Measurements from ENCODE around the gene TUBB2B. TPM values are rescaled to one million over a fixed set of nuclear protein-coding genes. Genes with fewer than 3 reads are reported as not detected.

TUBB2B gene
- total RNA-seq, 2 donors from 2014 or later, result 253 to 304 TPM

GRCh38 chr6:3236005-3236404 is 8.6 kb upstream of the TUBB2B start:
- H3K4me1 Mint-ChIP-seq, result peaks cover 2% of the 10 kb centered on the region

GRCh38 chr6:3235486-3235885 is 8.0 kb upstream of the TUBB2B start:
- Mint-ChIP-seq H3K27ac (no peak overlapping the region), H3K4me1 (peaks cover 2% of the 10 kb centered on the region)
- no peak for TF ChIP-seq CTCF (conservative IDR thresholded peaks at IDR 0.05)

More at GRCh38 chr6:3236005-3236404, 8.6 kb upstream of the TUBB2B start:
- Histone ChIP-seq H3K27ac (ENCODE audit: low read depth, low read length) (no peak overlapping the region), H3K4me1 (ENCODE audit: control insufficient read depth, insufficient read depth, low read length) (peaks cover 3% of the 10 kb centered on the region), H3K9me3 (ENCODE audit: control insufficient read depth, low read length) (no peaks in the 10 kb centered on the region), H3K4me3 (ENCODE audit: low read length) (no peak overlapping the region), H3K27me3 (ENCODE audit: control insufficient read depth, insufficient read depth, low read length, poor library complexity, severe bottlenecking) (peaks cover 26% of the 10 kb centered on the region), H3K9ac (ENCODE audit: extremely low read depth, low read length, poor library complexity, severe bottlenecking) (no peak overlapping the region), H3K36me3 (ENCODE audit: control insufficient read depth, insufficient read depth, low read length) (no peaks in the 10 kb centered on the region)
- Mint-ChIP-seq H3K27me3 (ENCODE audit: insufficient read depth) (peaks cover 62% of the 10 kb centered on the region), H3K36me3 (ENCODE audit: low read depth) (no peaks in the 10 kb centered on the region), H3K4me3 (no peak overlapping the region), H3K9me3 (no peaks in the 10 kb centered on the region), H3K27ac (no peak overlapping the region)
- TF ChIP-seq CTCF (conservative IDR thresholded peaks at IDR 0.05), result no peak
- DNase-seq, result peak; percentile 39
- 88 to 96% methylated on average over 3 of the region's 3 CpGs for WGBS, 2 experiments (ENCODE audit: insufficient coverage in 1 of 2, insufficient read length in 1 of 2)

GRCh38 chr6:3233904-3234303 is 6.5 kb upstream of the TUBB2B start:
- peak; percentile 10 for DNase-seq
- peaks cover 47% of the 10 kb centered on the region for H3K27me3 ChIP-seq (ENCODE audit: control insufficient read depth, insufficient read depth, low read length, poor library complexity, severe bottlenecking)
- TF ChIP-seq CTCF (conservative IDR thresholded peaks at IDR 0.05), result no peak
- H3K4me1 ChIP-seq (ENCODE audit: control insufficient read depth, insufficient read depth, low read length), result peaks cover 3% of the 10 kb centered on the region
- 93 to 96% methylated on average over 3 of the region's 3 CpGs for WGBS, 2 experiments (ENCODE audit: insufficient coverage in 1 of 2, insufficient read length in 1 of 2)
- Mint-ChIP-seq H3K4me3 (no peak overlapping the region), H3K4me1 (peaks cover 11% of the 10 kb centered on the region), H3K9me3 (no peaks in the 10 kb centered on the region), H3K36me3 (ENCODE audit: low read depth) (no peaks in the 10 kb centered on the region), H3K27ac (no peak overlapping the region), H3K27me3 (ENCODE audit: insufficient read depth) (peaks cover 74% of the 10 kb centered on the region)
- H3K36me3 ChIP-seq (ENCODE audit: control insufficient read depth, insufficient read depth, low read length), result no peaks in the 10 kb centered on the region
- H3K4me3 ChIP-seq (ENCODE audit: low read length), result no peak overlapping the region
- H3K27ac ChIP-seq (ENCODE audit: low read depth, low read length), result no peak overlapping the region
- H3K9ac ChIP-seq (ENCODE audit: extremely low read depth, low read length, poor library complexity, severe bottlenecking), result no peak overlapping the region
- H3K9me3 ChIP-seq (ENCODE audit: control insufficient read depth, low read length), result no peaks in the 10 kb centered on the region

More at GRCh38 chr6:3235486-3235885, 8.0 kb upstream of the TUBB2B start:
- Histone ChIP-seq H3K9ac (ENCODE audit: extremely low read depth, low read length, poor library complexity, severe bottlenecking) (no peak overlapping the region), H3K27me3 (ENCODE audit: control insufficient read depth, insufficient read depth, low read length, poor library complexity, severe bottlenecking) (peaks cover 31% of the 10 kb centered on the region), H3K9me3 (ENCODE audit: control insufficient read depth, low read length) (no peaks in the 10 kb centered on the region), H3K27ac (ENCODE audit: low read depth, low read length) (no peak overlapping the region), H3K4me3 (ENCODE audit: low read length) (no peak overlapping the region), H3K36me3 (ENCODE audit: control insufficient read depth, insufficient read depth, low read length) (no peaks in the 10 kb centered on the region), H3K4me1 (ENCODE audit: control insufficient read depth, insufficient read depth, low read length) (peaks cover 3% of the 10 kb centered on the region)
- no peak overlapping the region for H3K4me3 Mint-ChIP-seq
- H3K27me3 Mint-ChIP-seq (ENCODE audit: insufficient read depth), result peaks cover 64% of the 10 kb centered on the region
- no peaks in the 10 kb centered on the region for H3K36me3 Mint-ChIP-seq (ENCODE audit: low read depth)
- H3K9me3 Mint-ChIP-seq, result no peaks in the 10 kb centered on the region
- WGBS, 2 experiments (ENCODE audit: insufficient coverage in 1 of 2, insufficient read length in 1 of 2), result 94 to 100% methylated on average over 2 of the region's 2 CpGs
- DNase-seq, result peak; percentile 35
